GM13976 (cell line): Measurements from ENCODE around the gene AGBL1.

Source experiments
- DNase-seq: peaks from one replicate; pipeline ENCODE4 v3.0.0; 2012; ENCODE audit warnings: low spot score
- in situ Hi-C: fragments of 300-500 bp; cut with MboI; formaldehyde crosslinking; loops from one replicate; pipeline ENCODE4 v1.12.0; 2022; ENCODE audit warnings: low sequenced_read_pairs, mixed read lengths, inconsistent platforms; ENCODE audit not compliant: unreplicated experiment
- TF ChIP-seq, protein P1 (sequence below): IDR thresholded peaks from 2 replicates; pipeline ENCODE4 v1.5.1; 2012; ENCODE audit warnings: borderline replicate concordance, mild to moderate bottlenecking; ENCODE audit not compliant: insufficient read depth; ENCODE audit errors: extremely low read depth, missing control alignments, control extremely low read depth

Gene AGBL1

DNA sequence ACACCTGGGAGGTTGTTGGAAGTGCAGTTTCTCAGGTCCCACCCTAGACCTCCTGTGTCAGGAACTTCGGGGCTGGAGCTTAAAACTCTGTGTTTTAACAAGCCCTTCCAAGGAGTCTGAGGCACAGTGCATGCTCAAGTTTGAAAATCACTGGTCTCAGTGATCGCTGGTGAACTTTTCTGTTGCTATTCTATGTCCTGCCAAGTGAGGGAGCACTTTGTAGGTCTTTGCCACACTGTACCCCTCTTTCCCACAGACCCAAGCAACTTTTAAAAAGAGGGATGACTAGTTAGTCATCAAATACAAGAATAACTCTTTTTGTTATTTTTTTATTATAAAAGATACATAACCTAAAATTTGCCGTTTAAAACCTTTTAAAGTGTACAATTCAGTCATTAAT, 133.7 kb downstream of the AGBL1 start:
- no peak for DNase-seq
- in situ Hi-C loops: no loop called here
- TF ChIP-seq, protein P1, sequence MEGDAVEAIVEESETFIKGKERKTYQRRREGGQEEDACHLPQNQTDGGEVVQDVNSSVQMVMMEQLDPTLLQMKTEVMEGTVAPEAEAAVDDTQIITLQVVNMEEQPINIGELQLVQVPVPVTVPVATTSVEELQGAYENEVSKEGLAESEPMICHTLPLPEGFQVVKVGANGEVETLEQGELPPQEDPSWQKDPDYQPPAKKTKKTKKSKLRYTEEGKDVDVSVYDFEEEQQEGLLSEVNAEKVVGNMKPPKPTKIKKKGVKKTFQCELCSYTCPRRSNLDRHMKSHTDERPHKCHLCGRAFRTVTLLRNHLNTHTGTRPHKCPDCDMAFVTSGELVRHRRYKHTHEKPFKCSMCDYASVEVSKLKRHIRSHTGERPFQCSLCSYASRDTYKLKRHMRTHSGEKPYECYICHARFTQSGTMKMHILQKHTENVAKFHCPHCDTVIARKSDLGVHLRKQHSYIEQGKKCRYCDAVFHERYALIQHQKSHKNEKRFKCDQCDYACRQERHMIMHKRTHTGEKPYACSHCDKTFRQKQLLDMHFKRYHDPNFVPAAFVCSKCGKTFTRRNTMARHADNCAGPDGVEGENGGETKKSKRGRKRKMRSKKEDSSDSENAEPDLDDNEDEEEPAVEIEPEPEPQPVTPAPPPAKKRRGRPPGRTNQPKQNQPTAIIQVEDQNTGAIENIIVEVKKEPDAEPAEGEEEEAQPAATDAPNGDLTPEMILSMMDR: no peak

DNA sequence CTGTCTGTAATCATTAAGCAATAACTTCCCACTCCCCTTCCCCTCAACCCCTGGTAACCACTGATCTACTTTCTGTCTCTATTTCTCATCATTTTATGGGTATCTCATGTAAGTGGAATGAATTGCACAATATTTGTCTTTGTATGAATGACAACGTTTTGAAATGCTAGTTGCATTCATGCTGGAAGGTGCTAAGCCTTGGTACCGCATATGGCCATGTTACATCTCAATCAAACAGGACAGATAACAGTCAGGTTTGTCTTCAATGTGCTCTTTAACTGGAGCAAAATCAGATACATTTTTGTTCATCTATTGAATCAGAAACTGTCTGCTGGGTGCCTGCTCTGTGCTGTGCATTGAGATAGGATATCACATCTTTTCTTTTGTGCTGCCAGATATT, 134.2 kb downstream of the AGBL1 start:
- in situ Hi-C loops: no loop called here
- DNase-seq: no peak
- TF ChIP-seq, protein P1: no peak

DNA sequence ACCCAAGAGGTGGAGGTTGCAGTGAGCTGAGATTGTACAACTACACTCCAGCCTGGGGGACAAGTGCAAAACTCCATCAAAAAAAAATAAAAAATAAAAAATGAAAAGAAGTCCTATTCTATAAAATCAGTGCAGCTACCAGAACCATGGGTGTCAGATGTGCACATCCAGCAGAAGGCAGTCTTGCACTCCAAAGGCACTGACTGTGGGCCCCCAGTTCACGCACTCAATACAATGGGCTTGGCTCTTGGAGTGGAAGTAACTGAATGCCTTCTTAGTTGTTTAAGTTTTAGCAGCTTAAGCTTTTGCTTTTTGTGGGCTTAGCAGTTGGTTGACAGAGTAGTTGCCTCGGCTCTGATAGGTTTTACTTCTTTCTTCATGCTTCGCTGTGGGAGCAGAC, 141.4 kb downstream of the AGBL1 start:
- TF ChIP-seq, protein P1: no peak
- in situ Hi-C loops: no loop called here
- no peak for DNase-seq

DNA sequence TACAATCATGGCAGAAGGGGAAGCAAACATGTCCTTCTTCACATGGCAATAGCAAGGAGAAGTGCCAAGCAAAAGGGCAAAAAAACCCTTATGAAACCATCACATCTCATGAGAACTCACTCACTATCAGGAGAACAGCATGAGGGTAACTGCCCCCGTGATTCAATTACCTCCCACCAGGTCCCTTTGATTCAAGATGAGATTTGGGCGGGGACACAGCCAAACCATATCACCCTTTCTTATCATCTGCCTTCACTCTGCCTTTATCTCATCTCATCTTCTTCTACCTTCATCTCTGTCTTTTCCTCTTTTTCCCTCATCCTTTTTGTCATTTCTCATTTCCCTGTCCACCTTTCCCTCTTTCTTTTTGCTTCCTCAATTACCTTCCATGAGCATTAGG, 149.6 kb downstream of the AGBL1 start:
- TF ChIP-seq, protein P1: no peak
- in situ Hi-C loops: no loop called here
- no peak for DNase-seq

DNA sequence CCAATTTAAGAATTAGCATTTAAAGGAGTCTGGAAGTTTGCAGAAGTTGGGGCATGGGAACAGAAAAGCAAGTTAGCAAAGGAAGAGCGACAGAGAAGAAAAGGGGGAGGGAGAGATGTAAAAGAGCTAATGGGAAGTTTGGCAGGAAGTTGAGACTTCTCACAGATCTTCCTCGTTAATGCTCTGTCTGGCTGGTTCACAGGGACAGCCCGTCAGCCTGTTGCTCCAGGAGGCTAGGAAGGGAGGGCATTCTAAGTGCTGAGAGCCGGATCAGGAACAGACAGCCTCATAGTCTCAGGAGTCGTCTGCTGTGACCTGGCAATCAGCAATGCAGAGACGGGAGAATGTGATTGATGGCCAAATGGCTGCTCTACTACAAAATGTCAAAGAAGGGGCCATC, 150.3 kb downstream of the AGBL1 start:
- no peak for DNase-seq
- TF ChIP-seq, protein P1: no peak
- in situ Hi-C loops: no loop called here

DNA sequence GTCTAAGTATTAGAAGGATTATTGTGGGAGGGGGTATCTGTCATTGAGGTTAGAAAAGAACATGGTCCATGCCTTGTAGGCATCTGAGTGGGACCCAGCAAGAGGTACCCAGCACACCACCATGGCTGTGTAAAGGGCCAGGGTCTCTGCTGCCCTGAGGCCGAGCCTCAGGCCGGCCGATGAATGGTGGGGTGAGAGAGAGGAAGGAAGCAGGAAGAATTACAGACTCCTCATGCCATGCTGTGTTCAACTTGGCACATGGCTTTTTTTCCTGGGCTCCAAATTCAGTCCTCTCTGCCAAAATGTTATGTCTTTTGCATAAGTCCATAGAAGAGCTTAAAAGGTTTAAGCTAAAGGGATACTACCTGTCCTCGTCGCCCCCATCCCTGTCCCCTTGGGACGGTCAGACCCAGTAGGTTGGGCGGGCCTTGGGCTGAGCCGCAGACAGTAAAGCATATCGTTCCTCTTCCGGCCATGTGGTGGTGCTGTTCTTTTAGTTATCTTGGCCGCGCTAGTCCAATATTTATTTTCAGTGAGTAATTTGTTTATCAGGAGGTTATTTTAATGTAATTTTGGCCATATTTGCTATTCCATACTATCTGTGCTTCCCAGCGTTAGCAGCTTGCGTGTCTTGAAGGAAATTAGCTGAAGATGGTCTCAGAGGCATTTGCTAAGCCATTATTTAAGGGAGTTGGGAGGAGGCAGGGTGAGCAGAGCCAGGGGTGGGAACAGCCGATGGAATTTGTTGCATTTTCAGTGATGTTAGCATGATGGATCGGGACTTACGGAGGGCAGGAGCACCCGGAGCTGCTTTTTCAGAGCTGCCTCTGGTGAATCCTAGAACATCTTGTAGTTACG, 152.4 kb downstream of the AGBL1 start:
- in situ Hi-C loops: no loop called here
- TF ChIP-seq, protein P1: peak; percentile 47
- DNase-seq: peak; percentile 55
